GM21367 (cell line): ENCODE results near the gene DCTPP1.
"Not testable (repeated sequence)": the region's sequence is repeated elsewhere in the genome, so short reads cannot be mapped to it uniquely, and the experiment has no call there.

Experiments
- ATAC-seq: cut with Tn5 transposase; IDR thresholded peaks from one replicate; pipeline ENCODE4 v1.9.1; 2021; ENCODE audit not compliant: unreplicated experiment

Gene DCTPP1

GRCh38 chr16:30414159-30414558, 15.7 kb downstream of the DCTPP1 start:
- no peak for ATAC-seq

- ATAC-seq, result no peak
Measured at GRCh38 chr16:30413112-30413806, 16.6 kb downstream of the DCTPP1 start.

GRCh38 chr16:30409125-30410060, 20.4 kb downstream of the DCTPP1 start:
- no peak for ATAC-seq

GRCh38 chr16:30407804-30408534, 21.9 kb downstream of the DCTPP1 start:
- no peak for ATAC-seq

- ATAC-seq, result peak; percentile 52
Measured at GRCh38 chr16:30407102-30407803, 22.6 kb downstream of the DCTPP1 start, which contains the start of gene ZNF771. Gene ZNF771 (plus strand): TSS chr16:30407606. CDS start chr16:30408054, 448 bp downstream.

- peak; percentile 8 for ATAC-seq
Measured at GRCh38 chr16:30406795-30407101, 23.1 kb downstream of the DCTPP1 start.

- no peak for ATAC-seq
Measured at GRCh38 chr16:30401768-30402425, 27.9 kb downstream of the DCTPP1 start.

GRCh38 chr16:30399435-30400186, 30.2 kb downstream of the DCTPP1 start:
- ATAC-seq, result no peak

- no peak for ATAC-seq
Measured at GRCh38 chr16:30398661-30399434, 31.0 kb downstream of the DCTPP1 start.

- ATAC-seq, result no peak
Measured at GRCh38 chr16:30397776-30398660, 31.8 kb downstream of the DCTPP1 start.

- ATAC-seq, result no peak
Measured at GRCh38 chr16:30397056-30397455, 32.8 kb downstream of the DCTPP1 start.

GRCh38 chr16:30396627-30397026, 33.2 kb downstream of the DCTPP1 start:
- not testable (repeated sequence) for ATAC-seq

- no peak for ATAC-seq
Measured at GRCh38 chr16:30395992-30396585, 33.7 kb downstream of the DCTPP1 start.

GRCh38 chr16:30395155-30395991, 34.5 kb downstream of the DCTPP1 start, which contains the start of gene ZNF48:
Gene ZNF48 (plus strand): TSS chr16:30395420. CDS start chr16:30395795, 375 bp downstream.
- no peak for ATAC-seq

GRCh38 chr16:30394592-30395154, 35.2 kb downstream of the DCTPP1 start:
- ATAC-seq, result no peak

- no peak for ATAC-seq
Measured at GRCh38 chr16:30383521-30383920, 46.3 kb downstream of the DCTPP1 start.
